Measurements from ENCODE around the gene VCX2.
"Not testable (repeated sequence)": the region's sequence is repeated elsewhere in the genome, so short reads cannot be mapped to it uniquely, and the experiment has no call there.

VCX2 gene

GRCh38 chrX:8122538-8122937 lies 48.5 kb downstream of the VCX2 start:
- no peak for DNase-seq (ENCODE audit: extremely low read depth in 1 of 2, low read depth in 1 of 2)

- not testable (repeated sequence) for DNase-seq (ENCODE audit: extremely low read depth in 1 of 2, low read depth in 1 of 2)
Observed at GRCh38 chrX:8121391-8121790, 49.7 kb downstream of the VCX2 start.

All from stimulated activated CD8-positive, alpha-beta memory T cell treated with anti-CD3 and anti-CD28 coated beads, Interleukin-7, amount 100 ng/mL, for 48 hours (primary cell).